ENCODE measurements around the gene HOXC12. TPM values are rescaled to one million over a fixed set of nuclear protein-coding genes. Genes with fewer than 3 reads are reported as not detected.
A peak's percentile ranks its signal among the peaks of the same experiment; 100 is the strongest.

The HOXC12 gene
- total RNA-seq, 4 donors from 2014 or later: not detected

GRCh38 chr12:53965281-53966084 lies 10.8 kb downstream of the HOXC12 start:
- H3K9me3 ChIP-seq: no peaks in the 10 kb centered on the region
- H3K27me3 ChIP-seq: peaks cover 84 to 99% (median 86%) of the 10 kb centered on the region in 3 donors
- ATAC-seq (peak; percentile 25 to 38), DNase-seq (peak in 1 of 2 donors; percentile 60)
- intact Hi-C loops (cut with DNase I; ENCODE audit: low total_unique reads): no loop called here
- peak overlapping the region; percentile 55 to 74 (median 71) for H3K27ac ChIP-seq
- in situ Hi-C loops (cut with MboI; ENCODE audit: low sequenced_read_pairs in 4 of 4): no loop called here
- TF ChIP-seq, protein P1, sequence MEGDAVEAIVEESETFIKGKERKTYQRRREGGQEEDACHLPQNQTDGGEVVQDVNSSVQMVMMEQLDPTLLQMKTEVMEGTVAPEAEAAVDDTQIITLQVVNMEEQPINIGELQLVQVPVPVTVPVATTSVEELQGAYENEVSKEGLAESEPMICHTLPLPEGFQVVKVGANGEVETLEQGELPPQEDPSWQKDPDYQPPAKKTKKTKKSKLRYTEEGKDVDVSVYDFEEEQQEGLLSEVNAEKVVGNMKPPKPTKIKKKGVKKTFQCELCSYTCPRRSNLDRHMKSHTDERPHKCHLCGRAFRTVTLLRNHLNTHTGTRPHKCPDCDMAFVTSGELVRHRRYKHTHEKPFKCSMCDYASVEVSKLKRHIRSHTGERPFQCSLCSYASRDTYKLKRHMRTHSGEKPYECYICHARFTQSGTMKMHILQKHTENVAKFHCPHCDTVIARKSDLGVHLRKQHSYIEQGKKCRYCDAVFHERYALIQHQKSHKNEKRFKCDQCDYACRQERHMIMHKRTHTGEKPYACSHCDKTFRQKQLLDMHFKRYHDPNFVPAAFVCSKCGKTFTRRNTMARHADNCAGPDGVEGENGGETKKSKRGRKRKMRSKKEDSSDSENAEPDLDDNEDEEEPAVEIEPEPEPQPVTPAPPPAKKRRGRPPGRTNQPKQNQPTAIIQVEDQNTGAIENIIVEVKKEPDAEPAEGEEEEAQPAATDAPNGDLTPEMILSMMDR (IDR thresholded peaks at IDR 0.05 in 4 of 5, conservative IDR thresholded peaks at IDR 0.05 in 1 of 5): no peak
- TF ChIP-seq POLR2A (IDR thresholded peaks at IDR 0.05): peak; percentile 15 to 24
- H3K4me3 ChIP-seq: peak overlapping the region in 3 of 4 donors; percentile 43 to 52 (median 49)
- H3K4me1 ChIP-seq: peaks cover 0 to 5% of the 10 kb centered on the region in 2 donors
- H3K36me3 ChIP-seq: no peaks in the 10 kb centered on the region

DNA sequence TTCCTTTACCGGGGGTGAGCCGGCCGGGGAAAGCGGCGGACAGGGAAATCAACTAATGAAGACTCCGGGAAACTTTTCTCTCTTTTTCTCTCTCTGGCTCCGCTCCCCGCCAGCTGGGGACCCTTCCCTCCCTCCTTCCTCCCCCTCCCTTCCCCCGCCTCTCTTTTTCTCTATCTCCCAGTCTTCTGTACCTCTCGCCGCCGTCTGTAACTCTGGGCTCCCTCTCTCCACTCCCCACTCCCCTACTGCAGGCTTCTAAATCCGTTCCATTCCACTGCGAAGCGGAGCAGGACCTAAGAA lies 11.3 kb downstream of the HOXC12 start:
- intact Hi-C loops (cut with DNase I; ENCODE audit: low total_unique reads): no loop called here
- no peak for ATAC-seq

GRCh38 chr12:53966385-53967133 lies 11.9 kb downstream of the HOXC12 start:
- Histone ChIP-seq H3K27me3 (peaks cover 84 to 99% (median 89%) of the 10 kb centered on the region in 3 donors), H3K4me3 (peak overlapping the region; percentile 43 to 52 (median 46)), H3K9me3 (no peaks in the 10 kb centered on the region), H3K4me1 (peaks cover 0 to 5% of the 10 kb centered on the region in 2 donors), H3K36me3 (no peaks in the 10 kb centered on the region), H3K27ac (peak overlapping the region; percentile 55 to 74 (median 71))
- intact Hi-C loops (cut with DNase I; ENCODE audit: low total_unique reads): no loop called here
- no peak for TF ChIP-seq POLR2A (IDR thresholded peaks at IDR 0.05)
- TF ChIP-seq, protein P1 (IDR thresholded peaks at IDR 0.05 in 4 of 5, conservative IDR thresholded peaks at IDR 0.05 in 1 of 5): no peak
- DNase-seq (no peak), ATAC-seq (peak in 1 of 2 donors; percentile 12)
- in situ Hi-C loops (cut with MboI; ENCODE audit: low sequenced_read_pairs in 4 of 4): no loop called here

More for the DNA sequence above, 11.3 kb downstream of the HOXC12 start:
- H3K27me3 ChIP-seq: peaks cover 84 to 99% (median 87%) of the 10 kb centered on the region in 3 donors
- H3K9me3 ChIP-seq: no peaks in the 10 kb centered on the region
- no peaks in the 10 kb centered on the region for H3K36me3 ChIP-seq
- in situ Hi-C loops (cut with MboI; ENCODE audit: low sequenced_read_pairs in 4 of 4): no loop called here
- peak overlapping the region; percentile 43 to 52 (median 46) for H3K4me3 ChIP-seq
- TF ChIP-seq, protein P1 (IDR thresholded peaks at IDR 0.05 in 4 of 5, conservative IDR thresholded peaks at IDR 0.05 in 1 of 5): no peak
- TF ChIP-seq POLR2A (IDR thresholded peaks at IDR 0.05): no peak
- DNase-seq: no peak
- H3K4me1 ChIP-seq: peaks cover 0 to 5% of the 10 kb centered on the region in 2 donors
- H3K27ac ChIP-seq: peak overlapping the region; percentile 55 to 74 (median 71)

- TF ChIP-seq, protein P1 (IDR thresholded peaks at IDR 0.05 in 4 of 5, conservative IDR thresholded peaks at IDR 0.05 in 1 of 5): no peak
- TF ChIP-seq POLR2A (IDR thresholded peaks at IDR 0.05): no peak
- no peaks in the 10 kb centered on the region for H3K9me3 ChIP-seq
- intact Hi-C loops (cut with DNase I; ENCODE audit: low total_unique reads) (no loop called here), in situ Hi-C loops (cut with MboI; ENCODE audit: low sequenced_read_pairs in 4 of 4) (no loop called here)
- no peak for DNase-seq
- peaks cover 0 to 5% of the 10 kb centered on the region in 2 donors for H3K4me1 ChIP-seq
- peak overlapping the region; percentile 43 to 52 (median 46) for H3K4me3 ChIP-seq
- H3K27me3 ChIP-seq: peaks cover 84 to 99% (median 89%) of the 10 kb centered on the region in 3 donors
- no peaks in the 10 kb centered on the region for H3K36me3 ChIP-seq
- no peak for ATAC-seq
- H3K27ac ChIP-seq: peak overlapping the region; percentile 55 to 74 (median 71)
Observed at GRCh38 chr12:53967421-53967925, 12.8 kb downstream of the HOXC12 start.

Data from gastrocnemius medialis (tissue), 4 donors.